Glutamatergic neuron (in vitro differentiated cells): Measurements from ENCODE around the gene RNF32. TPM values are rescaled to one million over a fixed set of nuclear protein-coding genes. Genes with fewer than 3 reads are reported as not detected.

ENCODE experiments used
- DNase-seq: peaks from one replicate; pipeline ENCODE4 v3.0.0; 2022
- H3K27ac Mint-ChIP-seq: one replicate; pipeline ENCODE4 v1.8.0; 2020; ENCODE audit warnings: mild to moderate bottlenecking, mixed read lengths, inconsistent platforms; ENCODE audit not compliant: unreplicated experiment
- H3K27me3 Mint-ChIP-seq: one replicate; pipeline ENCODE4 v1.8.0; 2020; ENCODE audit warnings: mild to moderate bottlenecking, moderate library complexity, mixed read lengths, inconsistent platforms; ENCODE audit not compliant: unreplicated experiment
- H3K36me3 Mint-ChIP-seq: one replicate; pipeline ENCODE4 v1.8.0; 2020; ENCODE audit warnings: mild to moderate bottlenecking, mixed read lengths, inconsistent platforms; ENCODE audit not compliant: unreplicated experiment
- H3K4me1 Mint-ChIP-seq: one replicate; pipeline ENCODE4 v1.8.0; 2020; ENCODE audit warnings: mild to moderate bottlenecking, low read depth, mixed read lengths, inconsistent platforms; ENCODE audit not compliant: unreplicated experiment
- H3K4me3 Mint-ChIP-seq: one replicate; pipeline ENCODE4 v1.8.0; 2020; ENCODE audit warnings: mild to moderate bottlenecking, mixed read lengths, inconsistent platforms; ENCODE audit not compliant: unreplicated experiment
- H3K9me3 Mint-ChIP-seq: one replicate; pipeline ENCODE4 v1.8.0; 2020; ENCODE audit warnings: mild to moderate bottlenecking, moderate library complexity, mixed read lengths, inconsistent platforms; ENCODE audit not compliant: unreplicated experiment
- CTCF ChIP-seq: fragments of 200-600 bp; sonication (generic); IDR thresholded peaks from one replicate; pipeline ENCODE4 v1.5.0; 2021; ENCODE audit not compliant: partially characterized antibody, unreplicated experiment
- total RNA-seq: library from RNA; stranded (reverse); fragmentation: NEBNext Ultra II Directional; extraction: Animal tissue kit (Norgen Biotek cat#: 25700); gene quantifications from one replicate; pipeline ENCODE4 v1.2.1, GENCODE V29; 2021; ENCODE audit not compliant: unreplicated experiment

The RNF32 gene
- total RNA-seq, 1 donor from 2014 or later: 2.2 TPM

DNA sequence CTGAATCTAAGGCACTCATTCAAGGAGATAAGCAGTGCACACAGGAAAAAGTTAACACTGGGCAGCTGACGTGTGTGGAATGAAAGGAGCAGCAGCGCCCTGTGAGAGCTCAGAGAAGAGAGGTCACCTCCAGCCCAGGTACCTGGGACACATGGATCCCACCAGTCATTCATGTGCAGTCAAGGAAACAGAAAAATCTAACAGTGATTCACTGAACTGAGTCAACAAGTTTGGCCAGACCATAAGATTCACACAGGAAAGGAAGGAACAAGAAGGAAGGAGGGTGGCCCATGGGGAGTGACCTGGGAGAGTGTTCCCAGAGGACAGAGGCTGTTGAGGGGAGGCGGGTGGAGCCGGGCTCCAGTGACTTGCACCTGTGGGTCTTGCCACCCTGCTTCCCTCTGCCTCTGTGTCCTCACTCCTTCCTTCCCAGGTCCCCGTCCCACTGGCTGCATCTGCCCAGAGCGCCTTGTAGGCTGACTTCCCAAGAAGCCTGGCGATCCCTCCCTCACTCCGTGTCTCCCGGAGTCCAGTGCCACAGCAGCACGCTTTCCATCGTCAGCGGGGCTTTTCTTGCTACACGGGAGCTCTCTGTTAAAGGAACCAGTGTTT, 27.7 kb downstream of the RNF32 start:
- no peaks in the 10 kb centered on the region for H3K36me3 Mint-ChIP-seq
- H3K27ac Mint-ChIP-seq: no peak overlapping the region
- no peak overlapping the region for H3K4me3 Mint-ChIP-seq
- peaks cover 4% of the 10 kb centered on the region for H3K4me1 Mint-ChIP-seq
- H3K9me3 Mint-ChIP-seq: peaks cover 3% of the 10 kb centered on the region
- H3K27me3 Mint-ChIP-seq: no peaks in the 10 kb centered on the region
- DNase-seq: no peak
- TF ChIP-seq CTCF: no peak

DNA sequence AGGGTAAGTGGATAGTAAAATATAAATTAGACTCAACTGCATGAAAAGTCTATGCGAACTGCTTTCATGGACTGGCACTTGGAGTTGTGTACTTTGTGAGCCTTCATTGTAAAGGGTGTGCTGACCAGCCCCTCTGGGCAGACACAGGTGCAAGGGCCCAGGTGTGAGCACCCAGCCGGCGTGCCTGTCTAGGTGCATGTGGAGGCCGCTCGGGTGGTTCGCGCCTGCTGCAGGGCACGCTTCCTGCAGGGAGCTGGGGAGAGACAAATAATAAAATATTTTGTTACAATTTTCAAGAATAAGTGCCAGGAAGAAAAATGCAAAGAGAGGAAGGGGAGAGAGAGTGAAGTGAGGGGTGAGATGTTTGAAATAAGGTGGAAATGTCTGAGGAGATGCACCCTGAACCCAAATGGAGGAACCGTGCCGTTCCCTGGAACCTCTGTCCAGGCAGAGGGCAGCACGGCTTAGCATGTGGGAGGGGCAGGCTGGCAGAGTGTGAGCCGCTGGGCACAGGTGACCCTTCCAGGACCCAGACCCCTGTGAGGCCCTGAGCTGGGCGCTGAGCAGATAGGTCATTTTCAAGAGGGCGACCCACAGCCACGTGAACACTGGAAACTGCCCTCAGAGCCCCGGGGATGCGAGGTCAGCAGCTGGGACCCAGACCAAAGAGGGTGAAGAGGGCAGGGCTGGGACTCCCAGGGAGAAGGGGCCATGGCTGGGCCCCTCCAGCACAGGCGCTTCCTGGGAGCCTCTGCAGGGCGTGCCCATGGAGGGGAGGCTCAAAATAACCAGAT, 28.7 kb downstream of the RNF32 start:
- TF ChIP-seq CTCF: no peak
- Mint-ChIP-seq H3K9me3 (peaks cover 3% of the 10 kb centered on the region), H3K4me3 (no peak overlapping the region), H3K4me1 (peaks cover 4% of the 10 kb centered on the region), H3K27me3 (no peaks in the 10 kb centered on the region), H3K36me3 (no peaks in the 10 kb centered on the region), H3K27ac (no peak overlapping the region)
- DNase-seq: no peak

GRCh38 chr7:156673454-156673853, 32.9 kb downstream of the RNF32 start:
- Mint-ChIP-seq H3K27me3 (peaks cover 3% of the 10 kb centered on the region), H3K4me1 (peaks cover 7% of the 10 kb centered on the region), H3K9me3 (peaks cover 5% of the 10 kb centered on the region), H3K36me3 (no peaks in the 10 kb centered on the region), H3K4me3 (no peak overlapping the region), H3K27ac (no peak overlapping the region)
- TF ChIP-seq CTCF: no peak
- no peak for DNase-seq

- TF ChIP-seq CTCF: no peak
- Mint-ChIP-seq H3K36me3 (no peaks in the 10 kb centered on the region), H3K27me3 (peaks cover 3% of the 10 kb centered on the region)
Observed at GRCh38 chr7:156673902-156674301, 33.3 kb downstream of the RNF32 start.

DNA sequence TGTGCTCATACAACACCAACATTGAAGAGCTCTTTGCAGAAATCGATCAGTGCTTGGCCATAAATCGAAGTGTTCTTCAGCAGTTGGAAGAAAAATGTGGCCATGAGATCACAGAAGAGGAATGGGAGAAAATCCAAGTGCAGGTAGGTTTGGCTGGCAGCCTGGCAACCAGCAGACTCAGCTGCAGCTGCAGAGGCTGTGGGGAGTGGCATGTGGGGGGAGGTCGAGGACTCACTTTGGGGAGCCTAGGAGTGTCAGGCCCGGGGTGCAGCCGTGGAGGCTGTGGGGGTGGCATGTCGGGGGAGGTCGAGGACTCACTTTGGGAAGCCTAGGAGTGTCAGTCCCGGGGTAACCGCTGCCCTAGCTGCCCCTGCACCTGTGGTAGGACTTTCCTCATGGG, 35.1 kb downstream of the RNF32 start:
- Mint-ChIP-seq H3K9me3 (peaks cover 3% of the 10 kb centered on the region), H3K4me1 (peaks cover 3% of the 10 kb centered on the region), H3K27ac (no peak overlapping the region), H3K27me3 (peaks cover 3% of the 10 kb centered on the region), H3K4me3 (no peak overlapping the region), H3K36me3 (no peaks in the 10 kb centered on the region)
- DNase-seq: no peak
- TF ChIP-seq CTCF: no peak

More at GRCh38 chr7:156673902-156674301, 33.3 kb downstream of the RNF32 start:
- no peak overlapping the region for H3K27ac Mint-ChIP-seq
- no peak for DNase-seq
- H3K9me3 Mint-ChIP-seq: peaks cover 5% of the 10 kb centered on the region
- H3K4me3 Mint-ChIP-seq: no peak overlapping the region
- peaks cover 7% of the 10 kb centered on the region for H3K4me1 Mint-ChIP-seq
